Left lung (tissue), 10 donors: ENCODE measurements around the gene AP5S1. TPM values are rescaled to one million over a fixed set of nuclear protein-coding genes. Genes with fewer than 3 reads are reported as not detected.

Source experiments
- ATAC-seq: fragments of 200-7000 bp; cut with Tn5 transposase; one replicate; pipeline ENCODE4 v1.9.1; 2020; ENCODE audit warnings: moderate library complexity
- DNase-seq, 4 donors: peaks; one replicate each; pipeline ENCODE4 v3.0.0-alpha.2; 2013 to 2020
- H3K27ac ChIP-seq, 2 donors: fragments of 200-600 bp; sonication (generic) in 1 of 2; one replicate each; pipeline versions ENCODE4 v1.5.0 to v1.8.0; 2020 to 2021
- H3K27me3 ChIP-seq, 2 donors: fragments of 200-600 bp; sonication (generic) in 1 of 2; one replicate each; pipeline versions ENCODE4 v1.5.0 to v1.8.0; 2020 to 2021
- H3K36me3 ChIP-seq, 2 donors: fragments of 200-600 bp; sonication (generic) in 1 of 2; one replicate each; pipeline versions ENCODE4 v1.5.0 to v1.8.0; 2020 to 2021
- H3K4me1 ChIP-seq, 2 donors: fragments of 200-600 bp; one replicate each; pipeline ENCODE4 v1.8.0; 2021
- H3K4me3 ChIP-seq, 2 donors: fragments of 200-600 bp; sonication (generic) in 1 of 2; one replicate each; pipeline versions ENCODE4 v1.5.0 to v1.8.0; 2020 to 2021; ENCODE audit warnings: mild to moderate bottlenecking in 1 of 2
- H3K9me3 ChIP-seq, 2 donors: fragments of 200-600 bp; sonication (generic) in 1 of 2; one replicate each; pipeline versions ENCODE4 v1.5.0 to v1.8.0; 2020 to 2021
- intact Hi-C, 2 donors: fragments of 100-400 bp; cut with DNase I; formaldehyde crosslinking; loops; one replicate each; pipeline versions ENCODE4 v1.11.2 to v1.14.2; 2022
- polyA plus RNA-seq, 6 donors: library from polyadenylated mRNA; unstranded; fragments of 120-200 nt; gene quantifications; one replicate each; pipeline ENCODE4 v1.2.1, GENCODE V29; 2013; ENCODE audit not compliant: insufficient read length in 6 of 6
- total RNA-seq, 2 donors: library from RNA; stranded (reverse); fragmentation: NEBNext Ultra II Directional; extraction: Animal tissue kit (Norgen Biotek cat#: 25700); gene quantifications; one replicate each; pipeline ENCODE4 v1.2.1, GENCODE V29; 2021
- TF ChIP-seq, protein P1 (sequence below), 2 donors: fragments of 200-600 bp; sonication (generic) in 1 of 2; IDR thresholded peaks; one replicate each; pipeline versions ENCODE4 v1.5.0 to v1.8.0; 2021; ENCODE audit warnings: antibody characterized with exemption in 2 of 2
- donor health status: DM: no; HTN: yes; CAD: no.
- donor health status: DM: no; HTN: no; CAD: no.

Gene AP5S1
- total and polyA plus RNA-seq, 8 donors: 8.3 to 13.6 (median 11.9) TPM

DNA sequence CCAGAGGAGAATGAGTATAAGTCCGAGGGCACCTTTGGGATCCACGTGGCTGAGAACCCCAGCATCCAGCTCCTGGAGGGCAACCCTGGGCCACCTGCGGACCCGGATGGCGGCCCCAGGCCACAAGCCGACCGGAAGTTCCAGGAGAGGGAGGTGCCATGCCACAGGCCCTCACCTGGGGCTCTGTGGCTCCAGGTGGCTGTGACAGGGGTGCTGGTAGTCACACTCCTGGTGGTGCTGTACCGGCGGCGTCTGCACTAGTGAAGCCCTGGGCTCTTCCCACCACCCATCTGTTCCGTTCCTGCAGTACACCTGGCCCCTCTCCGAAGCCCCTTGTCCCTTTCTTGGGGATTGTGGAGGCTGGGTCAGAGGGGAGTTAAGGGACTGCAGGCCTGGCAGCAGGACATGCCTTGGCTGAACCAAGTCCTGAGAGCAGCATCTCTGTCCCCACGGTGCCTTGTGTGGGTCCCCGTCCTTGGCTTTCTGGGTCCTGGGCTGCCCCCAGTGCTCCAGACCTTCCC, 45.6 kb downstream of the AP5S1 start:
- intact Hi-C loops: no loop called here
- no peak overlapping the region for H3K4me3 ChIP-seq
- H3K4me1 ChIP-seq: no peaks in the 10 kb centered on the region
- ATAC-seq: no peak
- H3K27ac ChIP-seq: no peak overlapping the region
- H3K27me3 ChIP-seq: no peaks in the 10 kb centered on the region
- TF ChIP-seq, protein P1, sequence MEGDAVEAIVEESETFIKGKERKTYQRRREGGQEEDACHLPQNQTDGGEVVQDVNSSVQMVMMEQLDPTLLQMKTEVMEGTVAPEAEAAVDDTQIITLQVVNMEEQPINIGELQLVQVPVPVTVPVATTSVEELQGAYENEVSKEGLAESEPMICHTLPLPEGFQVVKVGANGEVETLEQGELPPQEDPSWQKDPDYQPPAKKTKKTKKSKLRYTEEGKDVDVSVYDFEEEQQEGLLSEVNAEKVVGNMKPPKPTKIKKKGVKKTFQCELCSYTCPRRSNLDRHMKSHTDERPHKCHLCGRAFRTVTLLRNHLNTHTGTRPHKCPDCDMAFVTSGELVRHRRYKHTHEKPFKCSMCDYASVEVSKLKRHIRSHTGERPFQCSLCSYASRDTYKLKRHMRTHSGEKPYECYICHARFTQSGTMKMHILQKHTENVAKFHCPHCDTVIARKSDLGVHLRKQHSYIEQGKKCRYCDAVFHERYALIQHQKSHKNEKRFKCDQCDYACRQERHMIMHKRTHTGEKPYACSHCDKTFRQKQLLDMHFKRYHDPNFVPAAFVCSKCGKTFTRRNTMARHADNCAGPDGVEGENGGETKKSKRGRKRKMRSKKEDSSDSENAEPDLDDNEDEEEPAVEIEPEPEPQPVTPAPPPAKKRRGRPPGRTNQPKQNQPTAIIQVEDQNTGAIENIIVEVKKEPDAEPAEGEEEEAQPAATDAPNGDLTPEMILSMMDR (IDR thresholded peaks at IDR 0.05): no peak
- DNase-seq: no peak
- H3K36me3 ChIP-seq: peaks cover 4 to 92% of the 10 kb centered on the region in 2 donors
- H3K9me3 ChIP-seq: no peaks in the 10 kb centered on the region

DNA sequence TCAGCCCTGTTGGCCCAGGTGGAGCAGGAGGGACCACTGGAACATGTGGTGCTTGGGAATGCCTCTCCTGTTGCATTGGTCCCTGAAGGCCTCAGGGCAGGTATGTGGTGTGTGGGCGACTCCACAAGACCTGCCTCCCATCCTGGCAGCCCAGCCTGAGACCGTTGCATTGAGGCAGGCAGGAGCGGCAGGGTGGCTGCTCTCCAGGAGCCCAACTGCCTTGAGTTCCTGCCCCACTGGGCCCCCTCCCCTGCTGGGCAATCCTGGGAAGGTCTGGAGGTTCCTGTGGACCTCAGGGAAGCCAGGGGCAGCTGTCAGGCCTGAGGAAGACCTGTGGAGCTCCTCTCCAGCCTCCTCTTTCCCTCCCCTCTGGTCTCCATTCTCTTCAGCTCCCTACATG, 46.1 kb downstream of the AP5S1 start:
- TF ChIP-seq, protein P1 (IDR thresholded peaks at IDR 0.05): no peak
- Histone ChIP-seq H3K9me3 (no peaks in the 10 kb centered on the region), H3K4me1 (no peaks in the 10 kb centered on the region), H3K27me3 (no peaks in the 10 kb centered on the region), H3K27ac (no peak overlapping the region), H3K4me3 (no peak overlapping the region), H3K36me3 (peaks cover 4 to 92% of the 10 kb centered on the region in 2 donors)
- ATAC-seq (no peak), DNase-seq (no peak)
- intact Hi-C loops: no loop called here

DNA sequence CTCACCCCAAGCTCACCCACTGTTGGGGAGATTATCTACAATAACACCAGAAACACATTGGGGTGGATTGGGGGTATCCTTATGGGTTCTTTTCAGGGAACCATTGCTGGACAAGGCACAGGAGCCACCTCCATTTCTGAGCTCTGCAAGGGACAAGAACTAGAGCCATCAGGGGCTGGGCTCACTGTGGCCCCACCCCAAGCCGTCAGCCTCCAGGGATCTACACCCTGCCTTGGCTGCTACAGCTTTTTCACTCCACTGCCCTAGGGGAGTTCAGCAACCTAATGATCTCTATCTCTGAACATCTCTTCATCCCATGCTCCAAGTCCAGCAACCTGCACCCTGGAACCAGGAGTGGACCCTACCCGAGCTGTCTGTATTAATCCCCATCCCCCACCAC, 47.5 kb downstream of the AP5S1 start:
- peak in 1 of 4 donors; percentile 14 for DNase-seq
- no peak for ATAC-seq
- no peak overlapping the region for H3K4me3 ChIP-seq
- H3K27me3 ChIP-seq: no peaks in the 10 kb centered on the region
- H3K36me3 ChIP-seq: peaks cover under 1 to 92% of the 10 kb centered on the region in 2 donors
- TF ChIP-seq, protein P1 (IDR thresholded peaks at IDR 0.05): no peak
- intact Hi-C loops: no loop called here
- H3K9me3 ChIP-seq: no peaks in the 10 kb centered on the region
- H3K4me1 ChIP-seq: no peaks in the 10 kb centered on the region
- H3K27ac ChIP-seq: no peak overlapping the region

DNA sequence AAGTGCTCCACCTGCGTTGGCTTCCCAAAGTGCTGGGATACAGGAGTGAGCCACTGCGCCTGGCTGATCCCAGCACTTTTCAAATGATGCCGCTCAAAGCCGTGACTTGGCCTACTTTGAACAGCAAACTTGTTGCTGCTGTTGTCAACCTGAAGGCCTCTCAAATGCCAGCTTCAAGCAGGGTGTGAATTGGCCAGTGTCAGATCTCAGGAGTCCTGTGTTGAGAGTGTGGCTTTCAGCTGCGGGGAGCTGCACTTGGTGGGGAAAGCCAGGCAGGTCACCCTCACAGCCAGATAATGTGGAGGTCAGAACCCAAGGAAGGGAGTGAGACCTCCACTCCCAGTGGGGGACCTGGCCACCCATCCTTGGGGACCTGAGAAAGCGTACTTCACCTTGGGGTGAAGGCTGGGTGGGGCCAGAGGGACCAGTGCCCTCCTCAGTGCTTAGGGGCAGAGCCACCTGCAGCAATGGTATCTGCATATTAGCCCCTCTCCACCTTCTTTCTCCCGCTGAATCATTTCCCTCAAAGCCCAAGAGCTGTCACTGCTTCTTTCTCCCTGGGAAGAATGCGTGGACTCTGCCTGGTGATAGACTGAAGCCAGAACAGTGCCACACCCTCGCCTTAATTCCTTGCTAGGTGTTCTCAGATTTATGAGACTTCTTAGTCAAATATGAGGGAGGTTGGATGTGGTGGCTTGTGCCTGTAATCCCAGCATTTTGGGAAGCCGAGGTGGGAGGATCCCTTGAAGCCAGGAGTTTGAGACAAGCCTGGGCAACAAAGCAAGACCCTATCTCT, 49.7 kb downstream of the AP5S1 start:
- Histone ChIP-seq H3K9me3 (no peaks in the 10 kb centered on the region), H3K27ac (no peak overlapping the region), H3K4me1 (no peaks in the 10 kb centered on the region), H3K27me3 (no peaks in the 10 kb centered on the region), H3K4me3 (no peak overlapping the region), H3K36me3 (peaks cover 0 to 84% of the 10 kb centered on the region in 2 donors)
- DNase-seq (no peak), ATAC-seq (no peak)
- TF ChIP-seq, protein P1 (IDR thresholded peaks at IDR 0.05): no peak
- intact Hi-C loops: no loop called here

DNA sequence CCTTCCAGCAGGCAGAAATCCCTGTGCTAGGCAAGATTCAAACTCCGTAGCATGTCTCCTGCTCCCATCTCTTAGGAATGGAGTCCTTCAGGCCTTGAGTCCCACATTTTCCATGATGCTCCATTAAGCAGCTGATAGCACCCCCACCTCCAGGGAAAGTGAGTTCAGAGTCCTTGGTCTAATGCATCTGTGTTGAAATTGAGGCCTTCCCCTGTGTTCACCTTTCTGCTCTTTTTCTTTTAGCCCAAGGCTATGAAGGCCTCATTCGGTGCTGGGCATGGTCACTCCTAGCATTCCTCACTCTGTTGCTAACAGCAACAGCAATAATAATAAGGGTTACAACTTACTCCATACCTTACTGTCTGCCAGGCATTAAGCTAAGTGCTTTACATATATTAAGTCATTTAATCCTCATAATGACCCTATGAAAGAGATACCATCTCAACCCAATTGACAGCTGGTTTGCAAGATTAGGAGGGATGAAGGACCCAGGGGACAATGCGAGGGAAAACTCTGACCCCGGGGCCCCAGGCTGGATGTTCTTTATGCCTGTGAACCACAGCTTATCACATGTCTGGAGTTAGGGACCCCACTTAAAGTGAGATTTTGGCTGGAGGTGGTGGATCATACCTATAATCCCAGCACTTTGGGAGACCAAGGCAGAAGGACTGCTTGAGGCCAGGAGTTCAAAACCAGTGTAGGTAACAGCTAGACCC, 51.4 kb downstream of the AP5S1 start:
- peaks cover 0 to 68% of the 10 kb centered on the region in 2 donors for H3K36me3 ChIP-seq
- peak in 1 of 4 donors; percentile 1 for DNase-seq
- H3K9me3 ChIP-seq: no peaks in the 10 kb centered on the region
- intact Hi-C loops: no loop called here
- TF ChIP-seq, protein P1 (IDR thresholded peaks at IDR 0.05): no peak
- ATAC-seq: no peak
- no peaks in the 10 kb centered on the region for H3K4me1 ChIP-seq
- H3K27ac ChIP-seq: no peak overlapping the region
- H3K27me3 ChIP-seq: no peaks in the 10 kb centered on the region
- H3K4me3 ChIP-seq: no peak overlapping the region
